GM18870 (cell line): ENCODE measurements around the gene MMP15.
"Not testable (repeated sequence)": the region's sequence is repeated elsewhere in the genome, so short reads cannot be mapped to it uniquely, and the experiment has no call there.

Experiments
- ATAC-seq: cut with Tn5 transposase; IDR thresholded peaks from one replicate; pipeline ENCODE4 v1.9.1; 2021; ENCODE audit warnings: moderate library complexity; ENCODE audit not compliant: unreplicated experiment

Gene MMP15

DNA sequence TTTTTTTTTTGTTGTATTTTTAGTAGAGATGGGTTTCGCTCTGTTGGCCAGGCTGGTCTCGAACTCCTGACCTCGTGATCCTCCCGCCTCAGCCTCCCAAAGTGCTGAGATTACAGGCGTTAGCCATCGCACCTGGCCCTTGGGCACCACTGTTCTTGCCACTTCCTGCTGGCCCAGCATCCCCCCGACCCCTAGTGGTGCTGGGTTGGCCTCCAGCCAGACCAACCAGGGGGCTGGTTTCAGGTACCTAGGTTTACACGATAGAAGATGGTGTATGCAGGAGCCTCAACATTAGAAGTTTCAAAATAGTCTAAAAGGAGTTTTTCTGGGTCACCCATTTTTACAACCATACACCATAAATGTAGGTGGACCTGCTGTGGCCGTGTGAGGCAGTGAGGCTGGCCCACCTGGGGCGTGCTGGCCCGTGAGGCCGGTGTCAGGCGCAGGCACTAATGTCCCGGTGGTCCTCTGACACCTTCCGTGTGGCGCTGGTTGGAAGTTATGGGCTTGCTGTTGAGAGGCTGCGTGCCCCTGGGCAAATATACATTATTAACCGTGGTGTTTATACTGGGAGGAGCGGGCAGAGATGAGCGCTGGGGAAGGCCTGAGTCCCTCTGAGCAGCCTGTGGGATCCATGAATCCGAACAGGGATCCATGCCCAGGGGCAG is 60.2 kb downstream of the MMP15 start:
- no peak for ATAC-seq

DNA sequence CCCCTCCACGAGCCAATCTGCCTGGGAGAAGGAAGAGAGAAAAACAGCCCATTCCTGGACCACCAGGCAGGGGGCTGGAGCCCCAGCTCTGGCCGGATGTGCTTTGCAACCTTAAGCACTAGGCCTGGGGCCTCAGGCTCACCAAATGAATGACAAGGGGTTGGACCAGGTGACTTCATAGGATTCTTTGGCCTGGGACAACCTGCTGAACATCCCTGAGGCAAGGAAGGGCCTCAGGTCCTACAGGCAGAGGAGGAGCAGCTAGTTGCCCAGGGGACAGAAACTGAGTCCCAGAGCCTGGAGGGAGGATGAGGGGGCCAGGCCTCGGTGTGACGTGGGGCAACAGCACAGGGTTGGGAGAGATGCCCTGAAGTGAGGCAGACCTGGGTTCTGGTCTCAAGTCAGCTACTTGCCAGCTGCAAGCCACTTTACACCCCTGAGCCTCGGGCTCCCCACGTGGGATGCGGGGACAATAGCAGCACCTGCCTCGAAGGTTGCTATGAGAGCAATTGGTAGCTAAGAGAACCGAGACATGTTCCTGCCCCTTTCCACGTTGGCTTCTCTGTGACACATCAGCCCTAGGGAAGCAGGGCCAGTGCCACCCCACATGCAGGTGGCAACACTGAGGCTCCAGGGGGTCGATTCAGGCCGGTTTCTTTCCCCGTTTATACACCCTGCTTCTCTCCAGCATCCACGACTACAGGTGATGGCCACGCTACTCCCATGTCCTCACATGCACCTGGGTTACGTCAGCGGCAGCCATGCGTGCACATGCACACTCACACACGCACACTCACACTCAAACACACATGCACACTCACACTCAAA is 61.0 kb downstream of the MMP15 start:
- ATAC-seq = no peak

DNA sequence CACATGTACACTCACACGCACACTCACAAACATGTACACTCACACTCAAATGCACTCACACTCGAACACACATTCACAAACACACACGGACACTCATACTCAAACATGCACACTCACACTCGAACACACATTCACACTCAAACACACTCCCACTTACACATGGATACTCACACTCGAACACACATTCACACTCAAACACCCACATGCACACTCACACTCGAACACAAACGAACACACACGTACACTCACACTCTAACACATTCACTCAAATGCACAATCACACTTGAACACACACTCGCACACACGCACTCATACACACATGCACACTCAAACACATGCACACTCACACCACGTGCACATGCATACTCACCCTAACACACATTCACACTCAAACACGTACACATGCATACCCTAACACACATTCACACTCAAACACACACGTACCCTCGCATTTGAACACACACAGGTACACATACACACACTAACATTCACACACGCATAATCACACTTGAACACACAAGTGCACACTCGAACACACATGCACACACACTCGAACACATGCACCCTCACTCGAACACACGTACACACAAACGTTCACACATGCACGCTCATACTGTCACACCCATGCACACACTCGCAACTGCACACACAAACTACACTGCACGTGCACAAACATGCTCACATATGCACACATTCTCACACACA is 61.8 kb downstream of the MMP15 start:
- ATAC-seq = no peak

DNA sequence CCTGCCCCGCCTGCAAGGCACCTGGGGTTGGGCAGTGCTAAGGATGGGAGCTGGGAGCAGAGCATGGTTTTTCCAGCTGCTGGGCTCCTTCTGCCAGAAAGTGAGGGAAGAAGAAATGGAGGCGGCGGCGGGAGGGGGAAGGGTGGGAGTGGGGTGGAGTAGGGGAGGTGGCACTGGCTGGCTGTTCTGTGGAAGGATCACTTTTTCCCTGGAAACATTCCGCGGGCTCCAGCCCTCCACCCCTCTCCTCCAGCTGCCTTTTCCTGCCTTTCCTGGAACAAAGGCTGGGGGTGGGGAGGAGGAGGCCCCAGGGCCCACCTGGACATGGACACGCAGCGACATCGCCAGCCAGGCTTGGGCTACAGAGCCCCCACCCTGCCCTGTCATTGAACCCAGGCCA is 62.5 kb downstream of the MMP15 start:
- ATAC-seq = no peak

- not testable (repeated sequence) for ATAC-seq
Observed at GRCh38 chr16:58090396-58090795, 64.8 kb downstream of the MMP15 start.

DNA sequence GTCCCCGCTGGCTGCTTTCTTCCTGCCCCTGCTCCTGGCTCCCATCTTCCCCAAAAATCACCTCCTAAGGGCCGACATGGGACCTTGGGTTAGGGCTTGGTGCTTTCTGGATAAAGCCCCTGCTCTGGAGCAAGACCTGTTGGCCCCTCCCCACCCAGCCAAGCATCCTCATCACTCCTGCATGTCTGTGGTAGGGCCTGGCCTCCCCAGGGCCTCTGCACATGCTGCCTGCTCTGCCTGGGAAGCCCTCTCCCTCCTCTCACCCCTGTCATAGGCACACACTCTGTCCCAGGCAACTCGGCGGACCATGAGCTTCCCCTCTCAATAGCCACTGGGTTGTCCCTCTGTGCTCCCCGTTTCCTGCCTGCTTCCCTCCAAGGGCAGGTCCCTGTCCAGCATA is 68.5 kb downstream of the MMP15 start:
- no peak for ATAC-seq

DNA sequence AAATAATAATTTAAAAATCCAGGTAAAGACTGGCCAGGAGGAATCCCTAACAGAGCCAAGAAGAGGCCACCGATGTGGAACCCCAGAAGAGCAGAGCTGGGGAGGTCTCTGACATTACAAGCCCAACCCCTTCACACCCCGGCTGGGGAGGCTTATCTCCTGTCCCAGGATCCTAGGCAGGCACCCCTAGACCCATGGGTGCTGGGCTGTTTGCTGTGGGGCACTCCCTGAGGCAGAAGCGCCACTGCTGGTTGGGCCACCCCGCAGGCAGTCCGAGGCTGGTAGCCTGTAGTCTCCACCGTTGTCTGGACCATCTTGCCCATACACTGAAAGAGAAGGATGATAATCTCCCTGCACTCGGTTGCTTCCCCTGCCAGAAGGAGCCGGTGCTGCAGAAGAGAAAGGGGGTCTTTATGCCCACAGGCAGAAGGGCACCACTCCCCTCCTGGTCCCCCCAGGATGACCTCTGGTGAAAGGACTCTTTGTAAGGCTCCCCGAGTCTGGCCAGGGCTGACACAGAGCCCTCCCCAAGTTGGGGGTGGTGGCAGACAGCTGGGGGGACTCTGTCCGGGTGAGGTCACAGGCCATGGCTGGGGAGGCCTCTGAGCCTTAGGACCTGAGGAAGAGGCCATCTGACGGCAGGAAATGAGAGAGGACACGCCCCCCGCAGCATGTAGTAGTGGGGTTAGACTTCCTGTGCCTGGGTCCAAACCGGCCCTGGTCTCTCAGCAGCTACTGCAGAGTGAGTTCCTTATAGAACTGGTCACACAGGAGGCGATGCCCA is 69.4 kb downstream of the MMP15 start:
- ATAC-seq = no peak

DNA sequence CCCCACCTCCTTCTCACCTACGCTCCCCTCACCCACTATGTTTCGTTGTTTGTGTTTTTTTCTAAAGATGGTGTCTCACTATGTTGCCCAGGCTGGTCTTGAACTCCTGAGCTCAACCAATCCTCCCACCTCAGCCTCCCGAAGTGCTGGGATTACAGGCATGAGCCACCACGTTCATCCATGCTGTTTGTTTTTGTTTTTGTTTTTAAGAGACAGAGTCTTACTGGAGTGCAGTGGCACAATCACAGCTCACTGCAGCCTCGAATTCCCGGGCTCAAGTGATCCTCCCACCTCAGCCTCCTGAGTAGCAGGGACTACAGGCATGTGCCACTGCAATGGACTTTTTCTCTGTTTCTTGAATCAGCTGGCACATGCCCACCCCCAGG is 70.0 kb downstream of the MMP15 start:
- ATAC-seq = not testable (repeated sequence)

DNA sequence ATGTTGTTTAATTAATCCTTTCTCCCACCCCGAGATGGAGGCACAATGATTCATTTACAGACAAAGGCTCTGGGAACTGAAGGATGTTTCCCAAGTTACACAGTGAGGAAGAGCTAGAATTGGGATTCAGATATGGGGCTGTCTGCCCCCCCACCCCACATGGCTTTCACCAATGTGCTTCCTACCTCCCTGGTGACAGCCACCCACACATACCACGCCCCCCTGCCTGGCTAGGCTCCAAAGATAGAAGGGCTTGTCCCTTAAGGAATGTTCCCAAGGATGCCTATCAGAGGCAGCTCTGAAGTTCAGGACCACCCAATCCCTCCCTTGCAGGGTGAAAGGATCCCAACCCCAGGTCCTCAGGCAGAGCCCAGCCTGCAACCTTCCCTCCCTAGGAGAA is 70.7 kb downstream of the MMP15 start:
- ATAC-seq = no peak
